Kidney tubule cell (primary cell): ENCODE measurements around the gene XPR1.

Experiments
- DNase-seq: peaks from one replicate; pipeline ENCODE4 v3.0.0-alpha.2; 2018; ENCODE audit warnings: low spot score

XPR1 gene

GRCh38 chr1:180631766-180632325, at the start of gene XPR1:
Gene XPR1, plus strand, starts transcription at chr1:180632022. Its CDS starts 180 bp downstream, at chr1:180632202.
- peak; percentile 99 for DNase-seq

GRCh38 chr1:180584869-180585268, 47.0 kb upstream of the XPR1 start:
- DNase-seq, result no peak

GRCh38 chr1:180585994-180586359, 45.8 kb upstream of the XPR1 start:
- no peak for DNase-seq

GRCh38 chr1:180586671-180587155, 45.1 kb upstream of the XPR1 start:
- peak; percentile 99 for DNase-seq

- DNase-seq, result no peak
These were observed 43.7 kb upstream of the XPR1 start for GRCh38 chr1:180588121-180588520.

GRCh38 chr1:180590889-180591288, 40.9 kb upstream of the XPR1 start:
- DNase-seq, result no peak

GRCh38 chr1:180593382-180593781, 38.4 kb upstream of the XPR1 start:
- DNase-seq, result no peak

GRCh38 chr1:180594723-180595122, 37.1 kb upstream of the XPR1 start:
- DNase-seq, result peak; percentile 64

- DNase-seq, result no peak
These were observed 35.9 kb upstream of the XPR1 start for GRCh38 chr1:180595966-180596365.

GRCh38 chr1:180597520-180597919, 34.3 kb upstream of the XPR1 start:
- DNase-seq, result no peak

GRCh38 chr1:180598333-180598974, 33.4 kb upstream of the XPR1 start:
- DNase-seq, result peak; percentile 96

GRCh38 chr1:180600343-180600742, 31.5 kb upstream of the XPR1 start:
- peak; percentile 6 for DNase-seq

- no peak for DNase-seq
These were observed 30.3 kb upstream of the XPR1 start for GRCh38 chr1:180601512-180601911.

- no peak for DNase-seq
These were observed 28.5 kb upstream of the XPR1 start for GRCh38 chr1:180603223-180603849.

GRCh38 chr1:180603850-180604226, 28.0 kb upstream of the XPR1 start:
- DNase-seq, result peak; percentile 49

GRCh38 chr1:180606155-180606554, 25.7 kb upstream of the XPR1 start:
- no peak for DNase-seq

- DNase-seq, result no peak
These were observed 21.9 kb upstream of the XPR1 start for GRCh38 chr1:180609643-180610555.

GRCh38 chr1:180610556-180611015, 21.2 kb upstream of the XPR1 start:
- DNase-seq, result no peak

- DNase-seq, result peak; percentile 13
These were observed 20.5 kb upstream of the XPR1 start for GRCh38 chr1:180611016-180611930.

GRCh38 chr1:180612632-180613031, 19.2 kb upstream of the XPR1 start:
- DNase-seq, result no peak

GRCh38 chr1:180614730-180615129, 17.1 kb upstream of the XPR1 start:
- no peak for DNase-seq
